Parathyroid adenoma (tissue), 2 donors: ENCODE results near the gene CCDC13.

Source experiments
- H2AFZ ChIP-seq: fragments of 300-600 bp; sonication (generic); one replicate; pipeline ENCODE4 v1.7.0; 2017; ENCODE audit warnings: antibody characterized with exemption, mild to moderate bottlenecking
- H3K27ac ChIP-seq: fragments of 300-600 bp; sonication (generic); one replicate; pipeline ENCODE4 v1.7.0; 2017
- H3K27me3 ChIP-seq: fragments of 300-600 bp; sonication (generic); one replicate; pipeline ENCODE4 v1.7.0; 2017; ENCODE audit warnings: low read length; ENCODE audit not compliant: control insufficient read depth, insufficient read depth
- H3K36me3 ChIP-seq: fragments of 300-600 bp; sonication (generic); one replicate; pipeline ENCODE4 v1.7.0; 2017; ENCODE audit warnings: low read length; ENCODE audit not compliant: control insufficient read depth, insufficient read depth
- H3K4me1 ChIP-seq: fragments of 300-600 bp; sonication (generic); one replicate; pipeline ENCODE4 v1.7.0; 2017; ENCODE audit warnings: control low read depth
- H3K4me2 ChIP-seq: fragments of 300-600 bp; sonication (generic); one replicate; pipeline ENCODE4 v1.7.0; 2017; ENCODE audit warnings: low read length
- H3K4me3 ChIP-seq: fragments of 300-600 bp; sonication (generic); one replicate; pipeline ENCODE4 v1.7.0; 2017; ENCODE audit warnings: low read depth, low read length
- H3K79me2 ChIP-seq: fragments of 300-600 bp; sonication (generic); one replicate; pipeline ENCODE4 v1.7.0; 2017; ENCODE audit warnings: control low read depth
- H3K9ac ChIP-seq: fragments of 300-600 bp; sonication (generic); one replicate; pipeline ENCODE4 v1.7.0; 2017; ENCODE audit warnings: mild to moderate bottlenecking
- H3K9me3 ChIP-seq: fragments of 300-600 bp; sonication (generic); one replicate; pipeline ENCODE4 v1.7.0; 2017; ENCODE audit warnings: low read length; ENCODE audit not compliant: control insufficient read depth
- CTCF ChIP-seq: fragments of 300-600 bp; sonication (generic); IDR thresholded peaks from one replicate; pipeline ENCODE4 v1.7.0; 2017; ENCODE audit warnings: antibody characterized with exemption, mild to moderate bottlenecking
- donor health status: primary hyperparathyroidism.

Gene CCDC13

GRCh38 chr3:42804106-42804830, 31.2 kb upstream of the CCDC13 start, which contains the start of gene HIGD1A:
HIGD1A (minus strand) TSS chr3:42804490; CDS start chr3:42794253, 10,237 bp downstream.
- Histone ChIP-seq H3K4me2 (peak within 1 kb of the TSS; percentile 97), H3K27me3 (no peaks in the 10 kb centered on the region), H3K9ac (peak within 1 kb of the TSS; percentile 91), H3K79me2 (peaks cover 20% of the 10 kb centered on the region), H3K27ac (peak within 1 kb of the TSS; percentile 93), H3K36me3 (no peaks in the 10 kb centered on the region), H3K4me1 (no peaks in the 10 kb centered on the region), H3K9me3 (no peaks in the 10 kb centered on the region), H2AFZ (peak within 1 kb of the TSS; percentile 96), H3K4me3 (peak within 1 kb of the TSS; percentile 91)
- TF ChIP-seq CTCF, result no peak

GRCh38 chr3:42803414-42804105, 30.5 kb upstream of the CCDC13 start:
- no peak for TF ChIP-seq CTCF
- Histone ChIP-seq H2AFZ (peak overlapping the region; percentile 96), H3K4me3 (peak overlapping the region; percentile 91), H3K36me3 (no peaks in the 10 kb centered on the region), H3K9me3 (no peaks in the 10 kb centered on the region), H3K4me1 (no peaks in the 10 kb centered on the region), H3K79me2 (peaks cover 21% of the 10 kb centered on the region), H3K9ac (peak overlapping the region; percentile 91), H3K4me2 (peak overlapping the region; percentile 97), H3K27me3 (no peaks in the 10 kb centered on the region), H3K27ac (peak overlapping the region; percentile 93)

DNA sequence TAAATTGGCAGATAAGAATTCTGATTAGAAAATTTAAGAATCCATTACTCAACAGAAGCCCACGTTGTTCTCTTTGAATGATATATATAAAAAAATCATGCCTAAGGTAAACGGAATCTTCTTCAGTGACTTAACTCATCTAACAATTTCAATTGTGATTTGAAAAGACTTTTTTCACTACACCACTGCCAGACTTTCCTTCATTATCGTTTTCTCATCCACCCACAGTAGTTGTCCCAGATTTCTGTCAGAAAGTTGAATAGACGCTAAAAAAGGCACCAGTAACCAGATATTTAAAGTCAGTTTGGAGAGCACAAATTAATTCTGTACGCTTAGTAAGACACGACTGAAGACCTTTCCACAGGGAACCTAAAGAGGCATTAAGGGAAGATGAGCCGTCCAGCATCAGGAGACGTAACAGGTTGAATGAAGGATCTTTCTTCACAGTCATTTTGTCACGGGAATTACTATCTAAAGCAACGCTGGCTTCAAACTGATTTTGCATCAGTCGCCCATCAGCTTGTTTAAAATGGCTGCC, 29.9 kb upstream of the CCDC13 start:
- Histone ChIP-seq H3K9ac (no peak overlapping the region), H3K9me3 (no peaks in the 10 kb centered on the region), H2AFZ (peak overlapping the region; percentile 96), H3K79me2 (peaks cover 21% of the 10 kb centered on the region), H3K27ac (peak overlapping the region; percentile 93), H3K27me3 (no peaks in the 10 kb centered on the region), H3K4me1 (no peaks in the 10 kb centered on the region), H3K36me3 (no peaks in the 10 kb centered on the region), H3K4me3 (peak overlapping the region; percentile 91), H3K4me2 (peak overlapping the region; percentile 97)
- TF ChIP-seq CTCF, result no peak

- no peak overlapping the region for H3K4me2 ChIP-seq
- H3K9ac ChIP-seq, result no peak overlapping the region
- no peak overlapping the region for H3K27ac ChIP-seq
These were observed 28.7 kb upstream of the CCDC13 start for GRCh38 chr3:42801784-42802183.

More at GRCh38 chr3:42801784-42802183, 28.7 kb upstream of the CCDC13 start:
- no peaks in the 10 kb centered on the region for H3K4me1 ChIP-seq
- no peak overlapping the region for H2AFZ ChIP-seq
- H3K9me3 ChIP-seq, result no peaks in the 10 kb centered on the region
- H3K36me3 ChIP-seq, result no peaks in the 10 kb centered on the region
- no peak for TF ChIP-seq CTCF
- peaks cover 21% of the 10 kb centered on the region for H3K79me2 ChIP-seq
- H3K4me3 ChIP-seq, result no peak overlapping the region
- H3K27me3 ChIP-seq, result no peaks in the 10 kb centered on the region
